HG02610 (cell line): Measurements from ENCODE around the gene TANGO2.

Experiments
- ATAC-seq: cut with Tn5 transposase; IDR thresholded peaks from one replicate; pipeline ENCODE4 v1.9.1; 2021; ENCODE audit warnings: mild to moderate bottlenecking, moderate library complexity; ENCODE audit not compliant: unreplicated experiment

Gene TANGO2, protein sequence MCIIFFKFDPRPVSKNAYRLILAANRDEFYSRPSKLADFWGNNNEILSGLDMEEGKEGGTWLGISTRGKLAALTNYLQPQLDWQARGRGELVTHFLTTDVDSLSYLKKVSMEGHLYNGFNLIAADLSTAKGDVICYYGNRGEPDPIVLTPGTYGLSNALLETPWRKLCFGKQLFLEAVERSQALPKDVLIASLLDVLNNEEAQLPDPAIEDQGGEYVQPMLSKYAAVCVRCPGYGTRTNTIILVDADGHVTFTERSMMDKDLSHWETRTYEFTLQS

DNA sequence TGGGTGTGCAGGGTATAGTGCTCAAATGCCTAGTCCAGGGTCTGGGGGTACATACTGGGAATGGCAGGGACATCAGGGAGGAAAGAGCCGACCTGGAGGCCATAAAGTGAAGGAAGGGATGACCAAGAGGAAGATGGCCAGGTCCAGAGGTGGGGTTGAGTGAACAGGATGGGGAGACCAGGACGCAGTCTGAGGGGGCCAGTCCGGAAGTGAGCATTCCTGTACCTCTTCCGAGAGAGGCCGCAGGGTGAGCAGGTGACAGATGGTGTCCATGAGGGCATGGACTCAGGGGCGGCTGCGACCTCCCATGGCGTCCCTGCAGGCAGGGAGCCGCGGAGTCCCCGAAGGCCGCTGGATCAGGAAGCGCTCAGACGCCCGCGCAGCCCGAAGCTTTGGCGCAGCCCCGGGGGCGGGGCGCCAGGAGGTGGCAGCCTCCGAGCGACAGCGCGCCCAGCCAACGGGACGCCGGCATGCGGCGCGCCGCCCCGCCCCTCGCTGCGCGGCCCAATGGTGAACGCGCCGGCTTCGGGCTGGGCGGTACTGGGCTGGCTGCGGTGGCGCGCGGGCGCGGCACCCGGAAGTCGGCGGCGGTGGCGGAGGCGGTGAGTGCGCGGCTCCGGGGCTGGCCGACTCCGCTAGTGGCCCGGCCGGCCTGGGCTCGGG is at the start of gene TANGO2:
Gene TANGO2 (plus strand): TSS at position 578 of the 663 bp plus-strand sequence. CDS start 15,689 bp downstream, outside the sequence.
- ATAC-seq, result peak; percentile 80

DNA sequence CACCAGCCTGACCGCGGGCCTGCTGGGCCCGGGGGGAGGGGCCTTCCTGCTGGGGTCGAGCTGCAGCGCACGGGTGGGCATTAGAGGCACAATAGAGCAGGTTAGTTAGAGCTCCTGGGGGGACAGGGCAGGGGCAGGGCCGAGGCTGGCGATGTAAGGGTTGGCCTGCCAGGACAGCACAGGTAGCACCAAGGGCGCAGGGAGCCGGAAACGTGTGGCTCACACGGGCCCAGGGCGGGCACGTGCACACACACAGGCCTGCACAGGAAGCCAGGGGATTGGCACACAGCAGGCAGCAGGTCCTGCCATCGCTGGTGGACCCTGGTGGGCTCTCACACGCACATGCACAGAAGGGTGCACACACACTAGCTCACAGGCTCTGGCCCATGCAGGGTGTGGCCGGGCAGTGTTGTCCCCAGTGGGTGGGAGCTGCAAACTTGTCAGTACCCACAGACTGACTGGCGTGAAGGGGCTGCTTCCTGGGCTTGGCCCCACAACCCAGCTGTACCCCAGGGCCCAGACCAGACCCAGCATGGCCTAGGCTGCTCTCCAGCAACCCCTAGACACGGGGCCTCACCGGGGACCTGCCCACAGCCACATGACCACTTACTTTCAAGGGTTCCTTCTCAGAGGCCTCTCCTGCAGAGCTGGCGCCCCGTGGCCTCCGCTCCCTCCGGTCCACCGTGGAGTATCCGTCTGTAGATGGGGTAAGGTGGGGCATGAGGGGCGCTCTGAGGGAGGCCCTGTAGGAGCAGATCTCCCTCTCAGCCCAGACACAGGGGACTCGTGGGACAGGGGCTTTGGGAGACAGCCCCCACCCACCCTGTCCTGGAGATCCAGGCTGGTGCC is 49.4 kb upstream of the TANGO2 start:
- ATAC-seq, result no peak

GRCh38 chr22:19972251-19972650 is 48.7 kb upstream of the TANGO2 start:
- no peak for ATAC-seq

- ATAC-seq, result no peak
These were observed 48.0 kb upstream of the TANGO2 start for GRCh38 chr22:19972652-19973550.

DNA sequence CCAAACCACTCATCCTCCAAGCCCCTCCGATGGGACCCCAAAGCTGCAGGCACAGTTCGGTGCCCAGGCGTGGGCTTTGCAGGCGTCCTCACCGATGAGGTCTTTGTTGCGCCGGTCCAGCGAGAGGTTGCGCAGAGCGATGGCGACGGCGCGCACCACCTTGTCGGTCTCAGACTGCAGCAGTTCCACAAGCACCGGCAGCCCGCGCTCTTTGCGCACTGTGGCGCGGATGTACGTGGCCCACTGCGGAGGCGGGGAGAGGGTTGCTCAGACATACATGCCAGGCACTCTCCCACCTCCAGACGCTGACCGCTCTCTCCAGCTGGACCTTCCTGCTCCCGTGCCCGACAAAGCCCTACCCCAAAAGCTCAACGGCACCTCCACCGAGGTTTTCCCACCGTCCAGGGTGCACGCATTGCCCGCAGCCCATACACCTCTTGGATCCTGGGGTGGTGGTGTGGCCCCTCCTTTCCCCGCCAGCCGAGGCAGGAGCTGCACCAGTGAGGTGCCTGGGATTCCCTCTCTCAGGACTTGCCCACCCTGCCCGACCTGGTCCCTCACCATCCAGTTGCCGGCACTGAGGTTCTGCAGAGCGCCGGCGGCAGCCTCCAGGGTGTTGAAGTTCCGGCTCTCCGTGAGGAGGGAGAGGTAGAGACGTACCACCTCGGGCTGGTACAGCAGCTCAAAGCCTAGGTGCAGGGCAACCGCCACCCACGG is 47.2 kb upstream of the TANGO2 start:
- no peak for ATAC-seq

DNA sequence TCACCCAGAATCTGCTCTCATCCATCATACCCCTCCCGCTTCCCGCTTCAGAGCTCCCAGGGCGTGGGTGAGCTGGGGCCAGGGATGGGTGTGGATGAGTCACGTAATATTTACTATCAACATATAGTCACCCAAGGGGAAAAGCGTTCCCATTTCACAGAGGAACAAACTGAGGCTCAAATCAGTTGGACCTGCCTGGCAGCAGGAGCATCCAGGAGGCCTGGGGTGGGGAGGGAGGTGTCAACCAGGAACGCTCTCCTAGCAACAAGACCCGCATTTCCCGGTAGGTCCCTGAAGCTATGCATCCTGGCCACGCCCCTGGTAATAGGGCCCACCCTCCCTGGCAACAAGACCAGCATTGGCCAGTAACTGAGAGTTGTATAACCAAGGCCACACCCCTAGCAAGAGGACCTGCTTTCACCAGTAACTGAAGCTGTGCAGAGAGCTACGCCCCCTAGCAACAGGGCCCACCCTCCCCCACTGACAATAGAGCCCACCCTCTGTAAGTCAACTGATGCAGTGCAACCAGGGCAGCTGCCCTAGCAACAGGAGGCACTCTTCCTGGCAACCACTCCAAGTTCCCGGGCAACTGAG is 46.5 kb upstream of the TANGO2 start:
- no peak for ATAC-seq

- ATAC-seq, result no peak
These were observed 45.8 kb upstream of the TANGO2 start for GRCh38 chr22:19974935-19975706.

- ATAC-seq, result no peak
These were observed 45.2 kb upstream of the TANGO2 start for GRCh38 chr22:19975707-19976035.

DNA sequence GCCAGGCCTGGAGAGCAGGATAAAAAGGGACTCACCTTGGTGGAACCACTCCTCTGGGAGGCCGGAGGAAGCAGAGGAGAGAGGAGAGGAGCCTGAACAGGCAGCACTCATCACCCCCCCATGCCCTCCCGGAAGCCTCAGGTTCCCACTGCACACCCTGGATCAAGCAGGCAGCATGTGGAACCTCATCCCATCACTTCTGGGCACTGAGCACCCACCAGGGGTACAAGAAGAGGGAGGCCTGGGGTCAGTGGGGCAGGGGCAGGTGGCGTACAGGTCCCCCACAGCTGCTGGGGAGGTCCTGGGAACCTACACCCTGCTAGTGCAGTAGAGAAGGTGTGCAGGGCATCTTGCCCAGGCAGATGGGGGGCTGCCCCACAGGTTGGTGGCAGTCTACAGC is 44.2 kb upstream of the TANGO2 start:
- no peak for ATAC-seq

DNA sequence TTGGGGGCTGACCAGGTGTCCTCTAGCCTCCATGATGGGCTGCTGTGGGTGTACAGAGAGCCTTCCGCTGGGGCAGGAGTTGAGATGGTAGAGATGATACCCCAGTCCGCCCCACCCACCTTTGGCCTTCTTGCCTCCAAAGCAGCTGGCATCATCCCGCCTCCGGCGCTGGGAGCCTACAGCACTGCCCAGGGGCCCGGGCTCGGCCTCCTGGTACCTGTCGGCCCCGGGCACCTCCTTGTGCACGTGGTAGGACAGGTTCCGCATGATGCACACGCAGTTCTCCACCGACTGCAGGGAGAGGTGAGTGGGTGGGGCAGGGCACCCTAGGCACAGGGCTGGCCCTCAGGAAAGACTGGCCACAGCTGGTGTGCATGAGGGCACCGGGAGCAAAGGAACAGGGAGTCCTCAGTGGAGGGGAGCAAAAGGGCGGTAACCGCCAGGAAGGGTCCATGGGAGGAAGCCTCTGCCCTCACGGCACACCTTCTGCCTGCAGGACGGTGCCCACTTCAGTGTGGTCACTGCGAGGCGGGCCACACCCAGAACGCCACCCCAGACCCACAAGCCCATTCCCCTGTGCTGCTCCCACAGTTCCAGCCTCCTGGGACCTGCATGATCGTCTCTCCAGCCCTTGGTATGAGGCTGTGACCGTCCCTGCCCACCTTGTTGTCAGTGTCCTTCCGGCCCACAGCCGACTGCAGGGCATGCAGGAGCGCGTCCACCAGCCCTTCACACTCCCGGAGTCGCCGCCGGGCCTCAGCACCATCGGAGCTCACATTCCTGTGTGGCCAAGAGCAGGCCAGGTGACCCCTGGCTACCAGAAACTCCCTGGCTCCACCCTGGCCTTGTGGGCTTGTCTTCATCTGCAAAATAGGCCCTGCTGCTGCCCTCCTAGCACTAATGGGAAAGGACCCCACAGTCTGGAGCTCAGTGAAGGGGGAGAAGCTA is 43.3 kb upstream of the TANGO2 start:
- ATAC-seq, result no peak

DNA sequence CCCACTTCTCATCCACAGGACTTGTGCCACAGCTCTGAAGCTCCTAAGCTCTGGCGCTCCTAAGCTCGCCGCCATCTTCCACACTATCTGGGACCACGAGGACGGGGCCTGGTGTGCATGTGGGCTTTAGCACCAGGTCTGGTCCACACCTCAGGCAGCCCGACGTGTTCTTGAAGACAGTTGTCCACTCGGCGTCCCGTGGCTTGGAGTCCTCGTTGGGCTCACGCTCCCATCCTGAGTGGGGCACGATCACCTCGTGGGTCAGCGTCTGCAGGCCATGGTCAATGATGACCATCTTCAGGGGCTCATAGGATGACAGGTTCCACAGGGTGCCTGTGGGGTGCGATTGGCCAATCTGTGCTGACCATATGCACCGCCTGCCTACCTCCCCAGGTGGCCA is 42.2 kb upstream of the TANGO2 start:
- no peak for ATAC-seq

DNA sequence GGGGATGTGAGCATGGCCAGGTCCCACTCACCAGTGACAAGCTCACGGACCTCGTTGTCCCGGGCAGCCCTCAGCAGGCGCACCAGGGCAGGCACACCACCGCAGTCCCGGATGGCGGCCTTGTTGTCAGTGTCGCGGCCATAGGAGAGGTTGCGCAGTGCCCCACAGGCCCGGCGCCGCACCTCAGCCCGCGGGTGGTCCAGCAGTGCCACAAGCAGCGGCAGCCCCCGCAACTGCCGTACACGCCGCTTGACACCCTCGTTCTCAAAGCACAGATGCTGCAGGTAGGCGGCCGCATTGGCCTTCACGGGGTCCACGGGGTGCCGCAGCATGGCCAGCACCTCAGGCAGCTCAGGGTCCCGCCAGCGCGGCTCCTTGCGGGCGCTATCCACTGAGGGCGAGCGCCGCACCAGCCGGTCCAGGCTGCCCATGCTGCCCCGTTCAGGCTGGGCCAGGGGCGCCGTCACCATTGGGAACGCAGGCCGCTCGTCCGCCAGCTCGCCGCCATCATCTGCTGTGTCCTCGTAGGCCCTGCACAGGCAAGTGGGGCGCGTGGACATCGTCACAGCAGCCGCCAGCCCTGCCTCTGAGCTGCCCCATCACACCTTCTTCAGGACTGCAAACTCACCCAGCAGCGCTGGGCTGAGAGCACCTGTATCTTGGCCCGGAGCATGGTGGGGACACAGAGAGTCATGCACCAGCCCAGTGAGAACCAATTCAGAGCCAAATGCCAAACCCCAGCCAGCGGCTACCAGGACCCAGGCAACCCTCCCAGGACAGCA is 41.0 kb upstream of the TANGO2 start:
- no peak for ATAC-seq

GRCh38 chr22:19980766-19981165 is 40.1 kb upstream of the TANGO2 start:
- no peak for ATAC-seq

DNA sequence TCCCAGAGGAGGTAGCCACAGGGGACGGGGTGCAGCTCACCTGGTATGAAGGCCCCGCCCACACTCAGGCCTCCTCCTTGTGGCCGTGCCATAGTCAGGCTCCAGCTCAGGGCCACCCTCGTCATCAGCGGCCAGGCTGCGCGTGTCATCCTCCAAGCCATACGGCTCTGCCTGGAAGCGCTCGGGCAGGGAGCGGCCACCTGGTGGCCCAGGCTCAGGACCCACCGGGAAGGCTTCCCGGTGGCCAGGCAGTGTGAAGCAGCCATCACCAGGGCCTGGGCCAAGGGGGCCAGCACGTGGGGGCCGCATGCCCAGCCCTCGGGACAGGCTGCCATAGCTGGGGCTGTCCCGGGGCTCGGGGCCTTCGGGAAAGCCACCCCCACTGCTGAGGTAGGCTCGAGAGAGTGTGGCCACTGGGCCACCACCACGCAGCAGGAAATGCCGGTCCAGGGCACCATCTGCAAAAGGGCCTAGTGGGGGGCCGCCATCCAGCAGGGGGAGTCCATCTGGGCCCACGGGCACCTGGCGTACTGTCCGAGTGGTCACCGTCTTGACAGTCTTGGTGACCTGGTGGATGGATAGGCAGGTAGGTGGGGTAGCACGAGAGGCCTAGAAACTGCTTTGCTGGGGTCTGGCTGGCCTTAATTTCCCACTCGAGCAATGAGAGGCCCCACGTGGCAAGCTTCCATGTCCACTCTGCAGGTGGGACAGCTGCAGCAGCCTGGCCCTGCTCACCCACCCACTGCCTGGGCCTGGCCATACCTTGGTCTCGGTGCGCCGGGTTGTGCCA is 39.5 kb upstream of the TANGO2 start:
- ATAC-seq, result no peak

DNA sequence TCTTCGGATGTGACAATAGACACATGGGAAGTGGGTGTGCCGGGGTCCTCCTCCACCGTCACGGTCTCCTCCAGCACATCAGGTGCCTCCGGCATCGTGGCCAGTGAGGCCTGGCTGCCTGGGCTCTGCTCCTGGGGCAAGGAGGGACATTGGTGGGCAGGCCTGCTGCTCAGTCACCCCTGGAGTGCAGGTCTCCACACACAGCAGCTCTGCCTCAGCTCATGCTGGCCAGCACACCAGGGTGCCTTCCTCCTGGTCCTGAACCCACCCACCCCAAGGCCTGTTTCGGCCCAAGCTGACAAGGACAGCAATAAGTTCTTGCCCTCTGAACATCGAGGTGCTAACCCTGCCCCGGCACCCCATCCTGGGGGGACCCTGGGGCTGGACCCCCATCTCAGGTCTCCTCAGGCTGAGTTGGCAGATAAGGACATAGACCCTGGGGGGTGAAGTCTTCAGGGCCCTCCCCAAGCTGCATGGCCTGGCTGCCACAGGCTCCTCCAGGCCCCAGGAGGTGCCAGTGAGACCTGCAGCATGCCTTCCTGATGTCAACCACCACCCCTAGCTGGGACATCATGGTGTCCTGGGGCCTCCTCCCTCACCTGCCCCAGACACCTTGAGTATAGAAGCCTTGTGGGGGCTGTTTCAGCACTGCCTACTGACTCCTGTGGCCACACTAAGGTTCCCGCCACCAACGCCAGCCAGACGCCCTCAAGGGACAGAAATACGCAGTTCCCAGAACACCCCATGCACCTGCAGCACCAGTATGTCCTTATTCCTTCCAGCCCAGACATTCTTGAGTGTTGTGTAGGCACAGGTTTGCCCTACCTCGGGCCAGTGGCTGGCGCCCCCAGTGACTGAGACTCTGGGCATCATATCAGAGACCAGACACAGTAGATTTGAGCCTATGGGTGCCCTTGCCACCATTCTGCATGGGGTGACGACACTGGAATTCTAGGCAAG is 38.7 kb upstream of the TANGO2 start:
- ATAC-seq, result no peak
